PC-3 (cell line): Measurements from ENCODE around the gene LPIN1. TPM values are rescaled to one million over a fixed set of nuclear protein-coding genes. Genes with fewer than 3 reads are reported as not detected.

ENCODE experiments used
- ATAC-seq: fragments of 200-7000 bp; cut with Tn5 transposase; 2 replicates; pipeline ENCODE4 v1.9.1; 2020; ENCODE audit warnings: mild to moderate bottlenecking, moderate library complexity
- BruUV-seq: library from RNA; stranded (reverse); fragments of 400-500 nt; replicated peaks from 2 replicates; lab custom pipeline; 2021; lab: Mats Ljungman, UMichigan
- CTCF ChIA-PET: fragments of 300-600 bp; sonication (Branson Sonifier 250); formaldehyde crosslinking; loops from one replicate; lab custom pipeline; 2022; ENCODE audit warnings: antibody characterized with exemption; lab: Charles Lee
- POLR2A ChIA-PET: fragments of 300-600 bp; sonication (Branson Sonifier 250); formaldehyde crosslinking; loops from one replicate; lab custom pipeline; 2022; ENCODE audit warnings: antibody characterized with exemption; ENCODE audit not compliant: unreplicated experiment; lab: Charles Lee
- DNase-seq: peaks from one replicate; pipeline ENCODE4 v3.0.0-alpha.2; 2015
- H2AFZ ChIP-seq: fragments of 300-600 bp; sonication (generic); 2 replicates; pipeline ENCODE4 v1.6.0; 2016; ENCODE audit warnings: antibody characterized with exemption, low read length
- H3F3A ChIP-seq: fragments of 300-600 bp; sonication (generic); one replicate; pipeline ENCODE4 v1.6.0; 2017; ENCODE audit warnings: antibody characterized with exemption, low read length, control low read depth, mild to moderate bottlenecking; ENCODE audit not compliant: unreplicated experiment
- H3K27ac ChIP-seq: fragments of 300-600 bp; sonication (generic); 2 replicates; pipeline ENCODE4 v1.5.1; 2016; ENCODE audit warnings: mild to moderate bottlenecking, low read length
- H3K27me3 ChIP-seq: fragments of 300-600 bp; sonication (generic); 2 replicates; pipeline ENCODE4 v1.6.1; 2016; ENCODE audit warnings: low read length, mixed read lengths
- H3K36me3 ChIP-seq: fragments of 300-600 bp; sonication (generic); 2 replicates; pipeline ENCODE4 v1.6.1; 2016; ENCODE audit warnings: low read depth, mixed run types, low read length, mixed read lengths
- H3K4me1 ChIP-seq: fragments of 300-600 bp; sonication (generic); 2 replicates; pipeline ENCODE4 v1.5.1; 2016; ENCODE audit warnings: low read length; ENCODE audit not compliant: insufficient read depth
- H3K4me2 ChIP-seq: fragments of 300-600 bp; sonication (generic); 2 replicates; pipeline ENCODE4 v1.6.0; 2016; ENCODE audit warnings: low read length
- H3K4me3 ChIP-seq: fragments of 300-600 bp; sonication (generic); 2 replicates; pipeline ENCODE4 v1.5.1; 2016; ENCODE audit warnings: mild to moderate bottlenecking, low read length, mixed read lengths
- H3K79me2 ChIP-seq: fragments of 300-600 bp; sonication (generic); 2 replicates; pipeline ENCODE4 v1.6.1; 2017; ENCODE audit warnings: low read length, mixed read lengths
- H3K9ac ChIP-seq: fragments of 300-600 bp; sonication (generic); 2 replicates; pipeline ENCODE4 v1.6.0; 2016; ENCODE audit warnings: mild to moderate bottlenecking, low read length
- H3K9me2 ChIP-seq: fragments of 300-600 bp; sonication (generic); replicated peaks from 2 replicates; pipeline ENCODE4 v1.6.1; 2016; ENCODE audit warnings: mixed run types, low read length, mixed read lengths
- H3K9me3 ChIP-seq: fragments of 300-600 bp; sonication (generic); 2 replicates; pipeline ENCODE4 v1.6.1; 2016; ENCODE audit warnings: low read length, mixed read lengths
- H4K20me1 ChIP-seq: fragments of 300-600 bp; sonication (generic); 2 replicates; pipeline ENCODE4 v1.6.1; 2016; ENCODE audit warnings: low read length, mixed read lengths
- EZH2 ChIP-seq: fragments of 300-600 bp; sonication (generic); IDR thresholded peaks from one replicate; pipeline ENCODE4 v1.6.1; 2017; ENCODE audit warnings: antibody characterized with exemption, mild to moderate bottlenecking, low read length; ENCODE audit not compliant: unreplicated experiment
- EZH2phosphoT487 ChIP-seq: fragments of 300-600 bp; sonication (generic); IDR thresholded peaks from 2 replicates; pipeline ENCODE4 v1.6.1; 2018; ENCODE audit warnings: mild to moderate bottlenecking, antibody characterized with exemption, low read length, borderline replicate concordance
- intact Hi-C: fragments of 100-400 bp; cut with micrococcal nuclease; formaldehyde crosslinking; loops from 2 replicates; pipeline ENCODE4 v1.9.0; 2023
- total RNA-seq: library from RNA; depleted of rRNA; stranded (reverse); fragments of >200 nt; gene quantifications from 2 replicates; pipeline ENCODE4 v1.2.3, GENCODE V29; 2014
- TF ChIP-seq, protein P1 (sequence below): fragments of 300-600 bp; sonication (generic); conservative IDR thresholded peaks from 2 replicates; pipeline ENCODE4 v1.5.1; 2017; ENCODE audit warnings: antibody characterized with exemption, low read depth, mild to moderate bottlenecking, low read length

LPIN1 gene
- total RNA-seq, 1 experiment from 2014 or later, result 40.9 TPM

DNA sequence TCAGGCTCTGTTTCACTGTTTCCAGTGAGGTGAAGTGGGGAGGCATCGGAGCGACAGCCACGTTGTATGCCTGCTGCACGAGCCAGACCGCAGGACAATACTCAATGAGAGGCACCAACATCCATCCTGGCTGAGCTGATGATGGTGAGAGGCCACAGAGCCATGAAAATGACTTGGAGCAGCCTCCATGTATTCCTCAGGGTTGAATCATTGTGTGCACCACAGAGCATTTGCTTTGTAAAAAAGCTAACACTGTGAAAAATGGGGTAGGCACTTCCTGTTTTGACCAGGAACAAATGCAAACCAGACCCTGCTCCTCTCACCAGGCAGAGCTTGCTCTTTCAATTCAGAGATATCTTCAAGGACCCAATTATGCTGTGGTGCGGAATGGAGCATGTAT, 87.2 kb downstream of the LPIN1 start:
- CTCF ChIA-PET, result no interaction called here
- POLR2A ChIA-PET, result no interaction called here
- no peak overlapping the region for H3K27ac ChIP-seq
- no peak overlapping the region for H3K4me2 ChIP-seq
- BruUV-seq, result no TSS peak
- no peaks in the 10 kb centered on the region for H4K20me1 ChIP-seq
- intact Hi-C loops, result loop anchor here (5.0 to 10.0 kb wide), 3 partner anchors 469 to 704 kb away; no protein-coding TSS in a partner anchor
- H2AFZ ChIP-seq, result no peak overlapping the region
- H3K4me1 ChIP-seq, result peaks cover 23% of the 10 kb centered on the region
- no peaks in the 10 kb centered on the region for H3K9me2 ChIP-seq
- H3F3A ChIP-seq, result peaks cover 5% of the 10 kb centered on the region
- H3K27me3 ChIP-seq, result no peaks in the 10 kb centered on the region
- no peak overlapping the region for H3K9ac ChIP-seq
- no peak overlapping the region for H3K4me3 ChIP-seq
- no peaks in the 10 kb centered on the region for H3K79me2 ChIP-seq
- TF ChIP-seq, protein P1, sequence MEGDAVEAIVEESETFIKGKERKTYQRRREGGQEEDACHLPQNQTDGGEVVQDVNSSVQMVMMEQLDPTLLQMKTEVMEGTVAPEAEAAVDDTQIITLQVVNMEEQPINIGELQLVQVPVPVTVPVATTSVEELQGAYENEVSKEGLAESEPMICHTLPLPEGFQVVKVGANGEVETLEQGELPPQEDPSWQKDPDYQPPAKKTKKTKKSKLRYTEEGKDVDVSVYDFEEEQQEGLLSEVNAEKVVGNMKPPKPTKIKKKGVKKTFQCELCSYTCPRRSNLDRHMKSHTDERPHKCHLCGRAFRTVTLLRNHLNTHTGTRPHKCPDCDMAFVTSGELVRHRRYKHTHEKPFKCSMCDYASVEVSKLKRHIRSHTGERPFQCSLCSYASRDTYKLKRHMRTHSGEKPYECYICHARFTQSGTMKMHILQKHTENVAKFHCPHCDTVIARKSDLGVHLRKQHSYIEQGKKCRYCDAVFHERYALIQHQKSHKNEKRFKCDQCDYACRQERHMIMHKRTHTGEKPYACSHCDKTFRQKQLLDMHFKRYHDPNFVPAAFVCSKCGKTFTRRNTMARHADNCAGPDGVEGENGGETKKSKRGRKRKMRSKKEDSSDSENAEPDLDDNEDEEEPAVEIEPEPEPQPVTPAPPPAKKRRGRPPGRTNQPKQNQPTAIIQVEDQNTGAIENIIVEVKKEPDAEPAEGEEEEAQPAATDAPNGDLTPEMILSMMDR, result no peak
- TF ChIP-seq EZH2phosphoT487, result no peak
- no peak for TF ChIP-seq EZH2
- no peak for ATAC-seq
- H3K9me3 ChIP-seq, result no peaks in the 10 kb centered on the region
- DNase-seq, result no peak
- H3K36me3 ChIP-seq, result no peaks in the 10 kb centered on the region

DNA sequence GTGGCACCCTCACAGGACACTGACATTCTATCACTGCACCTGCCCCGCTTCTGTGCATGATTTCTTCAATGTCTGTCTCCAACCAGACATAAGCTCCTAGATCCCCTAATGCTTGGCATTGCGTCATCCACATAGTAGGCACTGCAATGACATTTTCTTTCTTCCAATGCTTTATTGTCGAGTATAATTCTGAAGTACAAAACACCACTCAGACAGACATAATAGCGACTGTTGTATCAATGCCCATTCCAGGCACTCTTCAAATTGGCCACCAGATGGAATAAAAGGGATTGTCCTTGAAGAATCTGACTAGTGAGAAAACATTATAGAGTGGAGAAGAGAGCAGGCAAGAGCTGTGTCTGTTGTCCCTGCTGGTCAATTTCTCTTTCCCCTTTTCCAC, 89.0 kb downstream of the LPIN1 start:
- Histone ChIP-seq H3K4me1 (peaks cover 12% of the 10 kb centered on the region), H3K4me3 (no peak overlapping the region), H3K9me2 (no peaks in the 10 kb centered on the region), H3K4me2 (no peak overlapping the region), H3K36me3 (no peaks in the 10 kb centered on the region), H3K27me3 (no peaks in the 10 kb centered on the region), H2AFZ (no peak overlapping the region), H3K9me3 (no peaks in the 10 kb centered on the region), H3K9ac (no peak overlapping the region), H4K20me1 (no peaks in the 10 kb centered on the region), H3K27ac (no peak overlapping the region), H3K79me2 (no peaks in the 10 kb centered on the region), H3F3A (peaks cover 5% of the 10 kb centered on the region)
- peak; percentile 33 for DNase-seq
- TF ChIP-seq, protein P1, result peak; percentile 51
- no peak for TF ChIP-seq EZH2phosphoT487
- intact Hi-C loops, result loop anchor here (1.0 to 10.0 kb wide), 2 partner anchors 619 to 1172 kb away; no protein-coding TSS in a partner anchor
- ChIA-PET POLR2A (no interaction called here), CTCF (interaction anchor here (1.0 kb wide), 1 partner anchor 1096 kb away, joined by 3 read pairs; no protein-coding TSS in a partner anchor)
- BruUV-seq, result no TSS peak
- peak; percentile 64; the same call in 1 of the 2 replicates for ATAC-seq

DNA sequence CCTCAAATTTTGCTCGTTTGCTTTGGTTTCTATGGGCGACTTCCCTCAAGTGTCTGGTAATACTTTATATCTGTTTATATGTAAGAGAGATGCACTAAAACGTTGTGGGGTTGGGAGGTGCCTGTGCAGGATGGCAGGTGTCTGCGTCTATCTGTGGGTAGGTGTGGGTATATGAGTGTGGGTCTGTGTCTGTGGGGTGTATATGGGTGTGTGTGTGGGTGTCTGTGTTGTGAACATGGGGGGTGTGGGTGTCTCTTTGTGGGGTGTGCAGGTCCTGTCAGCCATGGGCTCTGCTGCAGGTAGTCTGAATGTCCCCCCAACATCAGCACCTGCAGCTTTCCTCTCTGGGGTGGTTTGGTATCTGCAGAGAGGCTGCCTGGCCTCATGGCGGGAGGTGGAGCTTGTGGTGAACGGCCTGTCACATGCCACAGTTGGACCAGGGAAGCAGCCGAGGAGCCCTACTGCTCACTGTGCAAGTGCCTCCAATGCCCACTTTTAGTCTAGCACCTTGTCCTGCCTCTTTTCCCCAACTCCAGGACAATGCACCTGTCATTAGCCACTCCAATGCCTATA, 90.3 kb downstream of the LPIN1 start:
- H3K79me2 ChIP-seq, result no peaks in the 10 kb centered on the region
- no peaks in the 10 kb centered on the region for H3K9me2 ChIP-seq
- no peak overlapping the region for H3K4me2 ChIP-seq
- ChIA-PET CTCF (no interaction called here), POLR2A (no interaction called here)
- no peak overlapping the region for H3K27ac ChIP-seq
- no TSS peak for BruUV-seq
- H3K27me3 ChIP-seq, result no peaks in the 10 kb centered on the region
- no peaks in the 10 kb centered on the region for H3K36me3 ChIP-seq
- TF ChIP-seq EZH2 (no peak), EZH2phosphoT487 (no peak)
- TF ChIP-seq, protein P1, result no peak
- intact Hi-C loops, result loop anchor here (10.0 kb wide), 1 partner anchor 618 kb away; no protein-coding TSS in a partner anchor
- H3K4me1 ChIP-seq, result no peaks in the 10 kb centered on the region
- no peaks in the 10 kb centered on the region for H4K20me1 ChIP-seq
- H2AFZ ChIP-seq, result no peak overlapping the region
- H3K9me3 ChIP-seq, result no peaks in the 10 kb centered on the region
- H3F3A ChIP-seq, result no peaks in the 10 kb centered on the region
- H3K9ac ChIP-seq, result no peak overlapping the region
- DNase-seq (no peak), ATAC-seq (no peak)
- no peak overlapping the region for H3K4me3 ChIP-seq
